NT2/D1 (cell line): ENCODE measurements around the gene BABAM2.

Source experiments
- YY1 ChIP-seq: IDR thresholded peaks from 2 replicates; pipeline ENCODE4 v1.6.1; 2011; ENCODE audit not compliant: insufficient read length, insufficient read depth
- ZNF274 ChIP-seq: IDR thresholded peaks from 2 replicates; pipeline ENCODE4 v1.6.1; 2011; ENCODE audit warnings: mild to moderate bottlenecking, low read depth, low read length

GRCh38 chr2:28088970-28089369 lies 198.4 kb downstream of the BABAM2 start:
- TF ChIP-seq YY1 (no peak), ZNF274 (no peak)
